OCI-LY1 (cell line): ENCODE measurements around the gene LRRC32.

ENCODE experiments used
- H2AFZ ChIP-seq: fragments of 200-600 bp; sonication (generic), shearing (Covaris generic); 2 replicates; pipeline ENCODE4 v1.6.0; 2014; ENCODE audit warnings: antibody characterized with exemption, mild to moderate bottlenecking, low read length
- H3F3A ChIP-seq: fragments of 200-600 bp; sonication (generic), shearing (Covaris generic); 2 replicates; pipeline ENCODE4 v1.6.0; 2014; ENCODE audit warnings: mild to moderate bottlenecking, antibody characterized with exemption, low read length, moderate library complexity; ENCODE audit not compliant: insufficient read depth
- H3K27ac ChIP-seq: fragments of 200-600 bp; sonication (generic); 2 replicates; pipeline ENCODE4 v1.5.1; 2014; ENCODE audit warnings: low read length, mixed run types, mild to moderate bottlenecking, low read depth; ENCODE audit not compliant: poor library complexity, severe bottlenecking
- H3K27me3 ChIP-seq: fragments of 200-600 bp; sonication (generic); 2 replicates; pipeline ENCODE4 v1.6.0; 2014; ENCODE audit warnings: antibody characterized with exemption, mild to moderate bottlenecking, low read length, moderate library complexity; ENCODE audit not compliant: insufficient read depth
- H3K36me3 ChIP-seq: fragments of 200-600 bp; sonication (generic); 2 replicates; pipeline ENCODE4 v1.6.1; 2014; ENCODE audit warnings: mild to moderate bottlenecking, antibody characterized with exemption, low read length, moderate library complexity, mixed read lengths; ENCODE audit not compliant: insufficient read depth
- H3K4me1 ChIP-seq: fragments of 200-600 bp; sonication (generic); 2 replicates; pipeline ENCODE4 v1.5.1; 2014; ENCODE audit warnings: mild to moderate bottlenecking, low read length, moderate library complexity; ENCODE audit not compliant: insufficient read depth, severe bottlenecking
- H3K4me2 ChIP-seq: fragments of 200-600 bp; sonication (generic), shearing (Covaris generic); 2 replicates; pipeline ENCODE4 v1.6.1; 2014; ENCODE audit warnings: low read length
- H3K4me3 ChIP-seq: fragments of 200-600 bp; sonication (generic); 2 replicates; pipeline ENCODE4 v1.5.1; 2014; ENCODE audit warnings: low read length, low read depth, mild to moderate bottlenecking, mixed read lengths; ENCODE audit not compliant: poor library complexity, severe bottlenecking
- H3K79me2 ChIP-seq: fragments of 200-600 bp; shearing (Covaris generic); 2 replicates; pipeline ENCODE4 v1.6.1; 2016; ENCODE audit warnings: mixed run types, low read length, mixed read lengths; ENCODE audit not compliant: insufficient read depth
- H3K9ac ChIP-seq: fragments of 200-600 bp; sonication (generic), shearing (Covaris generic); 2 replicates; pipeline ENCODE4 v1.6.1; 2014; ENCODE audit warnings: mild to moderate bottlenecking, low read length, mixed read lengths
- H3K9me2 ChIP-seq: fragments of 200-600 bp; sonication (generic), shearing (Covaris generic); 2 replicates; pipeline ENCODE4 v1.6.1; 2014; ENCODE audit warnings: low read depth, mild to moderate bottlenecking, low read length, mixed read lengths
- H3K9me3 ChIP-seq: fragments of 200-600 bp; shearing (Covaris generic); 2 replicates; pipeline ENCODE4 v1.6.1; 2014; ENCODE audit warnings: low read length, mixed read lengths
- H4K20me1 ChIP-seq: fragments of 200-600 bp; sonication (generic), shearing (Covaris generic); 2 replicates; pipeline ENCODE4 v1.6.0; 2016; ENCODE audit warnings: mild to moderate bottlenecking, low read length; ENCODE audit not compliant: insufficient read depth
- CTCF ChIP-seq: fragments of 200-600 bp; sonication (generic), shearing (Covaris generic); IDR thresholded peaks from 2 replicates; pipeline ENCODE4 v1.5.1; 2017; ENCODE audit warnings: mild to moderate bottlenecking, antibody characterized with exemption, low read length, moderate library complexity, mixed read lengths
- EZH2 ChIP-seq: fragments of 200-600 bp; sonication (generic), shearing (Covaris generic); IDR thresholded peaks from 2 replicates; pipeline ENCODE4 v1.8.0; 2017; ENCODE audit warnings: borderline replicate concordance, mixed run types, mild to moderate bottlenecking, antibody characterized with exemption, low read length, moderate library complexity, mixed read lengths

LRRC32 gene

GRCh38 chr11:76666830-76667229 is 3.7 kb downstream of the LRRC32 start:
- no peak overlapping the region for H3K27ac ChIP-seq
- no peaks in the 10 kb centered on the region for H3K27me3 ChIP-seq
- no peaks in the 10 kb centered on the region for H3K9me3 ChIP-seq
- no peaks in the 10 kb centered on the region for H3K9me2 ChIP-seq
- H3K36me3 ChIP-seq: no peaks in the 10 kb centered on the region
- TF ChIP-seq EZH2 (no peak), CTCF (no peak)
- H3K4me3 ChIP-seq: no peak overlapping the region
- H3F3A ChIP-seq: no peaks in the 10 kb centered on the region
- H3K4me1 ChIP-seq: peaks cover 53% of the 10 kb centered on the region
- no peak overlapping the region for H3K9ac ChIP-seq
- H2AFZ ChIP-seq: no peak overlapping the region
- H3K4me2 ChIP-seq: peak overlapping the region; percentile 5; the same call in 1 of the 2 replicates
- H3K79me2 ChIP-seq: no peaks in the 10 kb centered on the region
- H4K20me1 ChIP-seq: no peaks in the 10 kb centered on the region

GRCh38 chr11:76666408-76666807 is 4.1 kb downstream of the LRRC32 start:
- H3K4me2 ChIP-seq: no peak overlapping the region; the same call in 1 of the 2 replicates

GRCh38 chr11:76665921-76666351 is 4.6 kb downstream of the LRRC32 start:
- TF ChIP-seq EZH2: no peak
- no peak for TF ChIP-seq CTCF
- Histone ChIP-seq H3K9me2 (no peaks in the 10 kb centered on the region), H3K9ac (no peak overlapping the region), H3K27ac (no peak overlapping the region), H3K4me1 (peaks cover 44% of the 10 kb centered on the region), H4K20me1 (no peaks in the 10 kb centered on the region), H3K4me2 (no peak overlapping the region), H3K9me3 (no peaks in the 10 kb centered on the region), H3K4me3 (no peak overlapping the region), H3F3A (no peaks in the 10 kb centered on the region), H3K79me2 (no peaks in the 10 kb centered on the region), H3K36me3 (no peaks in the 10 kb centered on the region), H2AFZ (no peak overlapping the region), H3K27me3 (no peaks in the 10 kb centered on the region)

More at GRCh38 chr11:76666408-76666807, 4.1 kb downstream of the LRRC32 start:
- H3K27me3 ChIP-seq: no peaks in the 10 kb centered on the region
- no peaks in the 10 kb centered on the region for H4K20me1 ChIP-seq
- no peaks in the 10 kb centered on the region for H3K9me2 ChIP-seq
- no peaks in the 10 kb centered on the region for H3K36me3 ChIP-seq
- H3K27ac ChIP-seq: no peak overlapping the region
- no peaks in the 10 kb centered on the region for H3F3A ChIP-seq
- H2AFZ ChIP-seq: no peak overlapping the region
- no peak overlapping the region for H3K4me3 ChIP-seq
- H3K79me2 ChIP-seq: no peaks in the 10 kb centered on the region
- H3K9me3 ChIP-seq: no peaks in the 10 kb centered on the region
- no peak for TF ChIP-seq CTCF
- no peak for TF ChIP-seq EZH2
- H3K4me1 ChIP-seq: peaks cover 49% of the 10 kb centered on the region
- H3K9ac ChIP-seq: no peak overlapping the region
